HUES6 (cell line): ENCODE measurements around the gene PACS1.

Source experiments
- H3K27ac ChIP-seq: 2 replicates; pipeline ENCODE4 v1.7.0; 2013; ENCODE audit warnings: low read depth, mild to moderate bottlenecking, low read length, inconsistent platforms
- H3K27me3 ChIP-seq: 2 replicates; pipeline ENCODE4 v1.6.1; 2013; ENCODE audit warnings: low read length; ENCODE audit not compliant: control insufficient read depth, insufficient read depth
- H3K36me3 ChIP-seq: 2 replicates; pipeline ENCODE4 v1.6.1; 2013; ENCODE audit warnings: low read length; ENCODE audit not compliant: control insufficient read depth, insufficient read depth
- H3K4me1 ChIP-seq: 2 replicates; pipeline ENCODE4 v1.6.1; 2013; ENCODE audit warnings: low read length; ENCODE audit not compliant: control insufficient read depth, insufficient read depth
- H3K4me3 ChIP-seq: 2 replicates; pipeline ENCODE4 v1.5.1; 2013; ENCODE audit warnings: low read depth, low read length
- H3K9ac ChIP-seq: one replicate; pipeline ENCODE4 v1.6.1; 2013; ENCODE audit warnings: mild to moderate bottlenecking, low read length
- H3K9me3 ChIP-seq: 2 replicates; pipeline ENCODE4 v1.6.1; 2013; ENCODE audit warnings: low read depth, low read length; ENCODE audit not compliant: control insufficient read depth, insufficient read depth

Gene PACS1

DNA sequence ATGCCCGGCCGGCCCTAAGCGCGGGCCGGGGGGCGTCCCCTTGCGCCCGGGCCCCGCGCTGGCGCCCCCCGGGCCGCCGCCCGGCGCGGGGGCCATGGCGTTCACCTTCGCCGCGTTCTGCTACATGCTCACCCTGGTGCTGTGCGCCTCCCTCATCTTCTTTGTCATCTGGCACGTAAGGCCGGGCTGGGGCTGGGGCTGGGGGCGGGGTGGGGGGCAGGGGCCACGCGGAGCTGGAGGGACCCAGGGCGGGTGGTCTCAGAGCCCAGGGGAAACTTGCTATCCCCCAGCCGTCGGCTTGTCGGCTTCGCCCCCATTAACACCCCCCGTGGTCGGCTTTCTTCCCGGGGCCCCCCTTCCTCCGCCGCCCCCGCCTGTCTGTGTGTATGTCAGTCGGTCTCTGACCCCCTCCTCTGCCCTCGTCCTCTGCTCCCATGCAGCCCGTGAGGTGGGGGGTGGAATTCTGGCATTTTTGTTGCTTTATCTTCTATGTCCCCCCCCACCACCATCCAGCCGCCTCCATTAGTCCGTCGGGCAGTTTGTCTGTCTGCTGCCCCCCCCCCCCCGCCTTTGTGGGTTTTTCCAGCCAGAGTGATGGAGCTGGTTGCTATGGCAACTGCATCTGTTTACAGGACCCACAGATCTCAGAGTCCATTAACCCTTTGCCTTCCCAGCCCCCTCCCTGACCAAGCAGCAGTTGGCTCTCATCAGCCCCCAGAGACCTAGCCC is 208.5 kb downstream of the PACS1 start:
- Histone ChIP-seq H3K27me3 (peaks cover 17% of the 10 kb centered on the region), H3K36me3 (peaks cover 27% of the 10 kb centered on the region), H3K27ac (no peak overlapping the region), H3K4me3 (peak overlapping the region; percentile 50), H3K9ac (no peak overlapping the region), H3K9me3 (no peaks in the 10 kb centered on the region), H3K4me1 (peaks cover 25% of the 10 kb centered on the region)

GRCh38 chr11:66279092-66279734 is 209.1 kb downstream of the PACS1 start:
- Histone ChIP-seq H3K27me3 (peaks cover 17% of the 10 kb centered on the region), H3K4me1 (peaks cover 25% of the 10 kb centered on the region), H3K27ac (no peak overlapping the region), H3K36me3 (peaks cover 22% of the 10 kb centered on the region), H3K4me3 (peak overlapping the region; percentile 9; the same call in 1 of the 2 replicates), H3K9ac (no peak overlapping the region), H3K9me3 (no peaks in the 10 kb centered on the region)

GRCh38 chr11:66280428-66280827 is 210.4 kb downstream of the PACS1 start:
- Histone ChIP-seq H3K27ac (no peak overlapping the region), H3K36me3 (peaks cover 24% of the 10 kb centered on the region), H3K4me1 (peaks cover 25% of the 10 kb centered on the region), H3K9ac (no peak overlapping the region), H3K9me3 (no peaks in the 10 kb centered on the region), H3K27me3 (peaks cover 17% of the 10 kb centered on the region), H3K4me3 (no peak overlapping the region)

GRCh38 chr11:66281001-66281400 is 210.9 kb downstream of the PACS1 start:
- peaks cover 25% of the 10 kb centered on the region for H3K4me1 ChIP-seq
- no peak overlapping the region for H3K9ac ChIP-seq
- no peaks in the 10 kb centered on the region for H3K9me3 ChIP-seq
- peaks cover 24% of the 10 kb centered on the region for H3K36me3 ChIP-seq
- H3K27ac ChIP-seq, result no peak overlapping the region
- H3K27me3 ChIP-seq, result peaks cover 17% of the 10 kb centered on the region
- H3K4me3 ChIP-seq, result no peak overlapping the region

- peaks cover 17% of the 10 kb centered on the region for H3K27me3 ChIP-seq
- no peak overlapping the region for H3K27ac ChIP-seq
- H3K9me3 ChIP-seq, result no peaks in the 10 kb centered on the region
- no peak overlapping the region for H3K4me3 ChIP-seq
- no peak overlapping the region for H3K9ac ChIP-seq
- peaks cover 22% of the 10 kb centered on the region for H3K36me3 ChIP-seq
- H3K4me1 ChIP-seq, result peaks cover 25% of the 10 kb centered on the region
Measured at GRCh38 chr11:66281776-66282467, 211.8 kb downstream of the PACS1 start.

DNA sequence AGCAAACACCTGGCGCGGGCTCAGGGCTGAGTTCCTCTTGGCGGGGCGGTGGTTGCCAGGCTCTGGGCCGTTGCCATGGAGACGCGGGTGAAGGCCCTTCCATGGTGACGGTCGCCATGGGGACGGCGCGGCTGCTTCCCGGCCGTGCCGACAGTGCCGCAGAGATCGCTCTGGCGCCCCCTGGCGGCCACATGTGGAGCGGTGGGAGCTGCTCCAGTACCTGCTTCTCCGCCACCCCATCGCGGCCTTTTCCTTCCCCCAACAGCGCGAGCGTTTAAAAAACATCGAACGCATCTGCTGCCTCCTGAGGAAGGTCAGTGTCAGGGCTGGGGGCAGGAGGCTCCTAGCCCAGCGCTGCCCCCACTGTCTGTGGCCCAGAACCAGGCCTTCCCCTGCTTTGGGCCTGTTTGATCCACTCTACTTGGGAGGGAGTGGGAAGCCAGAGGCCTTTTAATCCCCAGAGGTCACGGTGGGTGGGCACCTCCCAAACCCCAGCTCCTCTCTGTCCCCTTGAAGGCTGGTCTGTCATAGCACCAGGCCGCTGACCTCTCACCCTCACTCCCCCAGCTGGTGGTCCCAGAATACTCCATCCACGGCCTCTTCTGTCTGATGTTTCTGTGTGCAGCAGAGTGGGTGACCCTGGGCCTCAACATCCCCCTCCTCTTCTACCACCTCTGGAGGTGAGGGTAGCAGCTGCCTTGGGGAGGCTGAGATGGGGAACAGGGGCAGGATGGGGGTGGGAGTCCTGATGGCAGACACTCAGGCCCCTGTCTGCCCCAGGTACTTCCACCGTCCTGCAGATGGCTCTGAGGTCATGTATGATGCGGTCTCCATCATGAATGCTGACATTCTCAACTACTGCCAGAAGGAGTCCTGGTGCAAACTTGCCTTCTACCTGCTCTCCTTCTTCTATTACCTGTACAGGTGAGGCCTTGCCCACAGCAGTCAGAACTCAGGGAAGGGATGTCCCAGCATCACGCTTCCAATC is 212.7 kb downstream of the PACS1 start:
- H3K27ac ChIP-seq, result no peak overlapping the region
- H3K9ac ChIP-seq, result no peak overlapping the region
- peaks cover 23% of the 10 kb centered on the region for H3K4me1 ChIP-seq
- no peak overlapping the region for H3K4me3 ChIP-seq
- H3K9me3 ChIP-seq, result no peaks in the 10 kb centered on the region
- peaks cover 22% of the 10 kb centered on the region for H3K36me3 ChIP-seq
- peaks cover 17% of the 10 kb centered on the region for H3K27me3 ChIP-seq

DNA sequence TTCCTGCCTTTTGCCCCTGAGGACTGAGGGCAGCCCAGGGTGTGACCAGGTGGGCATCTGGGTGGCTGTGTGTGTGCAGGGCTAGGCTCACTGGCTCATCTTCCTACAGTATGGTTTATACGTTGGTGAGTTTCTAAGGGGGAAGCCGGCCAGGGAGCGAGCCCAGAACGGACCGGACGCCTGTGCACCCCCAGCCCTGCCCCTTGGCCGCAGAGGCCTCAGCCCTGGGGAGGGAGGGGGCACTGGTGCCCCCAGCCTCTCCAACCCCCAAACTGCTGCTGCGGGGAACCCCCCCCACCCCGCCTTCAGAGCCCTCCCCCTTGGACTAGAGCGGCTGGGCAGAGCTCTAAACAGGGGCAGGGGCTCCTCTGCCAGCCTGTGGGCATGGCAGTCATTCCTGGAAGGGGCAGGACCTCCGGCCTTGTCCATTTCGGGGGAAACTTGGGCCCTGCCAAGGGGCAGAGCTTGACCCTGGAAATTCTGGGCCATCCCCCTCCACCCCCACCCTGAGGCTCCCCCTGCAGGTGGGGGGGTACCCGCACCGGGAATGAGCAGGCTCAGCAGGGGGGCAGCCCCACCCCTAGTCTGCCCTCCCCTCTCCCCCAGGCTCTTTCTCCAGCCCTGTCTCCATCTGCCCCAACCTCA is 213.5 kb downstream of the PACS1 start:
- Histone ChIP-seq H3K27ac (no peak overlapping the region), H3K36me3 (peaks cover 22% of the 10 kb centered on the region), H3K9me3 (no peaks in the 10 kb centered on the region), H3K4me3 (no peak overlapping the region), H3K27me3 (peaks cover 17% of the 10 kb centered on the region), H3K9ac (no peak overlapping the region), H3K4me1 (peaks cover 27% of the 10 kb centered on the region)

- Histone ChIP-seq H3K4me1 (peaks cover 24% of the 10 kb centered on the region), H3K9ac (no peak overlapping the region), H3K27ac (no peak overlapping the region), H3K4me3 (no peak overlapping the region), H3K36me3 (peaks cover 22% of the 10 kb centered on the region), H3K27me3 (peaks cover 10% of the 10 kb centered on the region), H3K9me3 (no peaks in the 10 kb centered on the region)
Measured at GRCh38 chr11:66284526-66285078, 214.5 kb downstream of the PACS1 start.

- no peaks in the 10 kb centered on the region for H3K9me3 ChIP-seq
- H3K4me3 ChIP-seq, result no peak overlapping the region
- H3K27ac ChIP-seq, result no peak overlapping the region
- H3K27me3 ChIP-seq, result peaks cover 10% of the 10 kb centered on the region
- no peak overlapping the region for H3K9ac ChIP-seq
- H3K4me1 ChIP-seq, result peaks cover 26% of the 10 kb centered on the region
- H3K36me3 ChIP-seq, result peaks cover 22% of the 10 kb centered on the region
Measured at GRCh38 chr11:66285250-66285947, 215.3 kb downstream of the PACS1 start.
